Colonic mucosa (tissue), 4 donors: Measurements from ENCODE around the gene MYOCD. TPM values are rescaled to one million over a fixed set of nuclear protein-coding genes. Genes with fewer than 3 reads are reported as not detected.

Experiments used
- DNase-seq: peaks from one replicate; pipeline ENCODE4 v3.0.0-alpha.2; 2020
- H3K27ac ChIP-seq: fragments of 200-600 bp; one replicate; pipeline ENCODE4 v1.8.0; 2021
- H3K27me3 ChIP-seq: fragments of 200-600 bp; one replicate; pipeline ENCODE4 v1.8.0; 2021
- H3K36me3 ChIP-seq: fragments of 200-600 bp; one replicate; pipeline ENCODE4 v1.8.0; 2021
- H3K4me1 ChIP-seq: fragments of 200-600 bp; one replicate; pipeline ENCODE4 v1.8.0; 2021; ENCODE audit warnings: mild to moderate bottlenecking
- H3K4me3 ChIP-seq: fragments of 200-600 bp; one replicate; pipeline ENCODE4 v1.8.0; 2021
- H3K9ac ChIP-seq, 2 donors: one replicate each; pipeline ENCODE4 v1.7.0; 2013; ENCODE audit warnings: control low read depth in 2 of 2, low read depth in 2 of 2, low read length in 2 of 2
- H3K9me3 ChIP-seq: fragments of 200-600 bp; one replicate; pipeline ENCODE4 v1.8.0; 2021
- intact Hi-C: fragments of 100-400 bp; cut with DNase I; formaldehyde crosslinking; loops from one replicate; pipeline ENCODE4 v1.14.1; 2022
- total RNA-seq, 2 donors: library from RNA; stranded (reverse); fragmentation: NEBNext Ultra II Directional in 1 of 2; extraction: Animal tissue kit (Norgen Biotek cat#: 25700) in 1 of 2; gene quantifications; one replicate each; pipeline ENCODE4 v1.2.1, GENCODE V29; 2021
- TF ChIP-seq, protein P1 (sequence below): fragments of 200-600 bp; IDR thresholded peaks from one replicate; pipeline ENCODE4 v1.8.0; 2022; ENCODE audit warnings: antibody characterized with exemption, mild to moderate bottlenecking
- donor health status: healthy.
- donor health status: DM: no; HTN: no; CAD: no.
- donor health status: DM: no; HTN: no; CAD: no.

The MYOCD gene
- total RNA-seq, 2 donors from 2014 or later, result 1.1 to 20.5 TPM

GRCh38 chr17:12744298-12744697 is 78.6 kb downstream of the MYOCD start:
- DNase-seq, result peak; percentile 17
- intact Hi-C loops, result loop anchor here (5.0 to 10.0 kb wide), 2 partner anchors 72 to 261 kb away; no protein-coding TSS in a partner anchor
- no peak overlapping the region for H3K27ac ChIP-seq
- no peaks in the 10 kb centered on the region for H3K27me3 ChIP-seq
- no peak overlapping the region for H3K4me3 ChIP-seq
- TF ChIP-seq, protein P1, sequence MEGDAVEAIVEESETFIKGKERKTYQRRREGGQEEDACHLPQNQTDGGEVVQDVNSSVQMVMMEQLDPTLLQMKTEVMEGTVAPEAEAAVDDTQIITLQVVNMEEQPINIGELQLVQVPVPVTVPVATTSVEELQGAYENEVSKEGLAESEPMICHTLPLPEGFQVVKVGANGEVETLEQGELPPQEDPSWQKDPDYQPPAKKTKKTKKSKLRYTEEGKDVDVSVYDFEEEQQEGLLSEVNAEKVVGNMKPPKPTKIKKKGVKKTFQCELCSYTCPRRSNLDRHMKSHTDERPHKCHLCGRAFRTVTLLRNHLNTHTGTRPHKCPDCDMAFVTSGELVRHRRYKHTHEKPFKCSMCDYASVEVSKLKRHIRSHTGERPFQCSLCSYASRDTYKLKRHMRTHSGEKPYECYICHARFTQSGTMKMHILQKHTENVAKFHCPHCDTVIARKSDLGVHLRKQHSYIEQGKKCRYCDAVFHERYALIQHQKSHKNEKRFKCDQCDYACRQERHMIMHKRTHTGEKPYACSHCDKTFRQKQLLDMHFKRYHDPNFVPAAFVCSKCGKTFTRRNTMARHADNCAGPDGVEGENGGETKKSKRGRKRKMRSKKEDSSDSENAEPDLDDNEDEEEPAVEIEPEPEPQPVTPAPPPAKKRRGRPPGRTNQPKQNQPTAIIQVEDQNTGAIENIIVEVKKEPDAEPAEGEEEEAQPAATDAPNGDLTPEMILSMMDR, result no peak
- H3K36me3 ChIP-seq, result no peaks in the 10 kb centered on the region
- no peak overlapping the region for H3K9ac ChIP-seq
- no peaks in the 10 kb centered on the region for H3K9me3 ChIP-seq
- peaks cover 4% of the 10 kb centered on the region for H3K4me1 ChIP-seq

- H3K9me3 ChIP-seq, result no peaks in the 10 kb centered on the region
- peaks cover 4% of the 10 kb centered on the region for H3K4me1 ChIP-seq
- intact Hi-C loops, result loop anchor here (5.0 to 10.0 kb wide), 2 partner anchors 72 to 260 kb away; no protein-coding TSS in a partner anchor
- H3K27ac ChIP-seq, result no peak overlapping the region
- TF ChIP-seq, protein P1, result no peak
- DNase-seq, result no peak
- H3K9ac ChIP-seq, result no peak overlapping the region
- H3K36me3 ChIP-seq, result no peaks in the 10 kb centered on the region
- H3K27me3 ChIP-seq, result no peaks in the 10 kb centered on the region
- H3K4me3 ChIP-seq, result no peak overlapping the region
Observed at GRCh38 chr17:12744786-12745185, 79.1 kb downstream of the MYOCD start.

DNA sequence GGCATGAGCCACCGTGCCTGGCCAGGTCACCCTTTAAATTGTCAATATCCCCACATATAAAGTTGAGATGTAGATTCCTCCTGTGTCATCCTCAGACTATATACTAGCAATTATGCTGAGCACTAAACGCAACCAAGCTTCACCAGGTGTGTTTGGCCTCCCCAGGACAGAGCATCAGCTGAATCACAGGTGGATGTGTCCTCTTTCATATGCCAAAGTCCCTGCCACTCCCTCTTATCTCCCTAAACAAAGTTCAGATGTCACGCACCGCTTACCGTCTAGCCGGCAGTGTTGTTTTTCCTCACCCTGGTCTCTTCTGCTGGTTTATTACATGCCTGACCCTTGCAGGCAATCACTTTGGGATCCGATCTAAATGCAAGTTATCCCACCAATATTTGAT is 79.8 kb downstream of the MYOCD start:
- peak; percentile 36 for DNase-seq
- Histone ChIP-seq H3K9ac (no peak overlapping the region), H3K27ac (no peak overlapping the region), H3K9me3 (no peaks in the 10 kb centered on the region), H3K27me3 (no peaks in the 10 kb centered on the region), H3K36me3 (no peaks in the 10 kb centered on the region), H3K4me1 (peaks cover 4% of the 10 kb centered on the region), H3K4me3 (no peak overlapping the region)
- intact Hi-C loops, result loop anchor here (10.0 kb wide), 1 partner anchor 259 kb away; no protein-coding TSS in a partner anchor
- TF ChIP-seq, protein P1, result no peak

GRCh38 chr17:12756786-12757185 is 91.1 kb downstream of the MYOCD start:
- H3K4me3 ChIP-seq, result no peak overlapping the region
- H3K4me1 ChIP-seq, result no peaks in the 10 kb centered on the region
- H3K27me3 ChIP-seq, result no peaks in the 10 kb centered on the region
- no peak for DNase-seq
- TF ChIP-seq, protein P1, result no peak
- no peak overlapping the region for H3K27ac ChIP-seq
- intact Hi-C loops, result no loop called here
- H3K9ac ChIP-seq, result no peak overlapping the region
- H3K36me3 ChIP-seq, result no peaks in the 10 kb centered on the region
- H3K9me3 ChIP-seq, result no peaks in the 10 kb centered on the region

- intact Hi-C loops, result no loop called here
- Histone ChIP-seq H3K9ac (no peak overlapping the region), H3K27me3 (no peaks in the 10 kb centered on the region), H3K27ac (no peak overlapping the region), H3K36me3 (no peaks in the 10 kb centered on the region), H3K4me3 (no peak overlapping the region), H3K9me3 (no peaks in the 10 kb centered on the region), H3K4me1 (no peaks in the 10 kb centered on the region)
- no peak for DNase-seq
- TF ChIP-seq, protein P1, result no peak
Observed at GRCh38 chr17:12759090-12759489, 93.4 kb downstream of the MYOCD start.
